Right lobe of liver (tissue), 4 donors: ENCODE measurements around the gene TBC1D28.
"Not testable (repeated sequence)": the region's sequence is repeated elsewhere in the genome, so short reads cannot be mapped to it uniquely, and the experiment has no call there.

Experiments used
- CTCF ChIP-seq, 4 donors: fragments of 200-600 bp in 3 of 4; fragments of 450-650 bp in 1 of 4; IDR thresholded peaks; one replicate each; pipeline versions ENCODE4 v1.5.1 to v1.8.0; 2016 to 2022; ENCODE audit warnings: antibody characterized with exemption in 4 of 4, mild to moderate bottlenecking in 2 of 4
- POLR2A ChIP-seq: fragments of 450-650 bp; IDR thresholded peaks from one replicate; pipeline ENCODE4 v1.6.1; 2017; ENCODE audit warnings: antibody characterized with exemption, mild to moderate bottlenecking
- donor health status: DM: no; HTN: no; CAD: no.
- donor health status: DM: no; HTN: no; CAD: no.
- donor health status: DM: no; HTN: yes; CAD: no.

DNA sequence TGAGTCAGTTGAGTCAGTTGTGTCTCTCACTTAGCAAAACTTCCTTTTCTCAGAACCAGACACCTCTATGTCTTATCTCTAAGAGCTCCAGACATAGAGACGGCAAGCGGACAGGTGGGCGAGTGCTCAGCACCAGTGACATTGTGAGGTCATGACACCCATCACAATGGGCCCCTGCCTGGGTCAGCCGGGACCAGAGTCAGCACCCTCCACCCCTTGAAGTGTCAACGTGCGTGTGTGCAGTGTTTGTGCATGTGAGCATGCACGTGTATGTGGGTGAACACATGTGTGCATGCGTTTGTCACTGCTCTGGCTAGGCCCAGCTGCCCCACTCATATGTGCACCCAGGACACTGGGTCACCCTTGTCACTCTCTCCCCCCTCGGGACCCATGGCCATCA lies at the start of gene TBC1D28:
- not testable (repeated sequence) for TF ChIP-seq CTCF (IDR thresholded peaks at IDR 0.05); POLR2A
